ENCODE measurements around the gene ELP6.
A peak's percentile ranks its signal among the peaks of the same experiment; 100 is the strongest.

Gene ELP6
- total RNA-seq: 11.4 to 31.8 (median 24.9) reads per million in 9 experiments

DNA sequence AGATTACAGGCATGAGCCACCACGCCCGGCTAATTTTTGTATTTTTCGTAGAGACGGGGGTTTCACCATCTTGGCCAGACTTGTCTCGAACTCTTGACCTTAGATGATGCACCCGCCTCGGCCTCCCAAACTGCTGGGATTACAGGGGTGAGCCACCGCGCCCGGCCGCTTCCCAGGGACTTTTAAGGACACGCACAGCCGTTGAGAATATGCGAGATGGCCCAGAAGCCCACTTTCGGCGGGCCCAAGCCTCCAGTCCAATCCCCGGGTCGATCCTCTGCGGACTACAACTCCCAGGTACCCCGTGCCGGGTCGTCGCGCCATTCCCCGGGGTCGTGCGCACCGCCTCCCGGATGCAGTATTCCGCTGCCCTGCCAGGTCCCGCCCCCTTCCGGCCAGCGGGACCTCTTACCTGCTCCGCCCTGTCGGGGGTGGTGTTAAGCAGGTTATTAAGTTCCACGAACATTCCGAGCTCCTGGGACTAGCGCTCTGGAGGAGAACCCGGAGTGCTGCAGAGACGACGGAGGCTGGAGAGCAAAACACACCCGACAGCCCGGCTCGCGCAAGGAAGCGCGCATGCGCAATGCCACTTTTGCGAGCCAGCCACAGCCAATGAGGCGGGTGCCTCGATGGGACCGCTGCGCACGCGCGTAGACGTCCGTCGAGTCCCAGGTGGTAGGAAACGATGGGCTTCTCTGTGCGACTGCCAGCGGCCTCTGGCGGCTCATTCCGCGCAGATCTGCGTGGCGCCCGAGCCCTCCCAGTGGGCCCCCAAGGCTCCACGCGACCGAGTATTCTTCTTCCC is at the start of gene ELP6:
Gene ELP6, minus strand, starts transcription at position 588 of the 805 bp plus-strand sequence. Its CDS starts 122 bp downstream, at position 466.
- H3K36me3 Mint-ChIP-seq (ENCODE audit: insufficient read depth): peaks cover 36% of the 10 kb centered on the region
- peaks cover 14% of the 10 kb centered on the region in 2 donors for H3K4me1 Mint-ChIP-seq (ENCODE audit: low read depth in 2 of 2)
- no peaks in the 10 kb centered on the region for H3K27me3 Mint-ChIP-seq
- H3K4me3 Mint-ChIP-seq: peak within 1 kb of the TSS; percentile 96 to 97
- DNase-seq: peak; percentile 95 to 96 (median 96)
- peak; percentile 93 for ATAC-seq (replicated peaks)
- peak within 1 kb of the TSS; percentile 95 to 99 for H3K27ac Mint-ChIP-seq
- H3K9me3 Mint-ChIP-seq: no peaks in the 10 kb centered on the region

DNA sequence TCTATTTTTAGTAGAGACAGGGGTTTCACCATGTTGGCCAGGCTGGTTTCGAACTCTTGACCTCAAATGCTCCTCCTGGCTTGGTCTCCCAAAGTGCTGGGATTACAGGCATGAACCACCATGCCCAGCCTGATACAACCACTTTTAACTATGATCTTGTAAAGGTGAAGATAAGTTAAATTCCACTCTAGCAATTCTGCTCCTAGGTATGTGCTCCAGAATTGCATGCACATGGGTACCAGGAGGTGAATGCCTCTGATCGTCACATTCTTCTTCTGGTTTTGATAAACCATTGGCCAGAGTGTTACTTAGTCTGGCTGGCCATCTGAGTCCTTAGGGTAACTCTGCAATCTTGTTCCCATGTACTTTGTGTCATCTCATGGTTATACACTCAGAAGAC is 42.8 kb upstream of the ELP6 start:
- Mint-ChIP-seq H3K4me1 (ENCODE audit: low read depth in 2 of 2) (no peaks in the 10 kb centered on the region), H3K36me3 (ENCODE audit: insufficient read depth) (no peaks in the 10 kb centered on the region), H3K27ac (no peak overlapping the region), H3K9me3 (no peaks in the 10 kb centered on the region), H3K4me3 (no peak overlapping the region), H3K27me3 (peaks cover 22 to 48% of the 10 kb centered on the region in 2 donors)
- DNase-seq (no peak), ATAC-seq (replicated peaks) (no peak)

GRCh38 chr3:47554335-47554734 is 40.8 kb upstream of the ELP6 start:
- H3K9me3 Mint-ChIP-seq: no peaks in the 10 kb centered on the region
- H3K27me3 Mint-ChIP-seq: peaks cover 37 to 53% of the 10 kb centered on the region in 2 donors
- no peaks in the 10 kb centered on the region for H3K4me1 Mint-ChIP-seq (ENCODE audit: low read depth in 2 of 2)
- H3K4me3 Mint-ChIP-seq: no peak overlapping the region
- no peak overlapping the region for H3K27ac Mint-ChIP-seq
- DNase-seq (no peak), ATAC-seq (replicated peaks) (no peak)
- no peaks in the 10 kb centered on the region for H3K36me3 Mint-ChIP-seq (ENCODE audit: insufficient read depth)

GRCh38 chr3:47553407-47553806 is 39.9 kb upstream of the ELP6 start:
- Mint-ChIP-seq H3K4me1 (ENCODE audit: low read depth in 2 of 2) (no peaks in the 10 kb centered on the region), H3K36me3 (ENCODE audit: insufficient read depth) (no peaks in the 10 kb centered on the region), H3K4me3 (no peak overlapping the region), H3K27ac (no peak overlapping the region), H3K9me3 (no peaks in the 10 kb centered on the region), H3K27me3 (peaks cover 37 to 53% of the 10 kb centered on the region in 2 donors)
- ATAC-seq (replicated peaks): no peak
- DNase-seq: no peak

- Mint-ChIP-seq H3K9me3 (no peaks in the 10 kb centered on the region), H3K4me3 (no peak overlapping the region), H3K27me3 (peaks cover 6 to 28% of the 10 kb centered on the region in 2 donors), H3K36me3 (ENCODE audit: insufficient read depth) (no peaks in the 10 kb centered on the region), H3K27ac (no peak overlapping the region), H3K4me1 (ENCODE audit: low read depth in 2 of 2) (no peaks in the 10 kb centered on the region)
- ATAC-seq (replicated peaks) (no peak), DNase-seq (no peak)
Measured at GRCh38 chr3:47542471-47543173, 29.1 kb upstream of the ELP6 start.

DNA sequence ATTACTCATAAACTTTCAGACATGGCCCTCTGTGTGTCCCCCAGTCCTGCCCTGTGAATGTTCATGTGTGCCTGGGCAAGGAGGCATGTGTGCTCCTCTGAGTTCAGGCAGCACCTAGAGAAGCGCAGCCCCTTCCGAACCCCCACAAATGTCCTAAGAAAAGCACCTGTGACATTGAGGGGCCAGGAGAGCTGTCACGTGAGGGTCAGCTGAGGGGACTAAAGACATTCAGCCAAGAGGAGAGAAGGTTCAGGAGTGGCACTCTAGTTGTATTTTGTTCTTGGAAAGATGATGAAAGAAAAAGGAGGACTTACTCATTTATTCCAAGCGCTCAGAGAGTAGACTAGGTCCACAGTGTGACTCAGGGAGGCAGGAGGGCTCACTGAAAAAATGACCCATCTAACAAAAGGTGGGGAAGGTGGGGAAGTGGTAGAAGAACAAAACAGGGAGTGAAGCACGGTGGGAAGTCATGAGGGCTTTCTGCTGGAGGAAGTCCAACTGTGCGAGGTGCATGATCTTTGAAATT is 28.1 kb upstream of the ELP6 start:
- DNase-seq (no peak), ATAC-seq (replicated peaks) (no peak)
- Mint-ChIP-seq H3K4me3 (no peak overlapping the region), H3K4me1 (ENCODE audit: low read depth in 2 of 2) (no peaks in the 10 kb centered on the region), H3K27me3 (peaks cover 13 to 38% of the 10 kb centered on the region in 2 donors), H3K27ac (no peak overlapping the region), H3K9me3 (no peaks in the 10 kb centered on the region), H3K36me3 (ENCODE audit: insufficient read depth) (no peaks in the 10 kb centered on the region)

DNA sequence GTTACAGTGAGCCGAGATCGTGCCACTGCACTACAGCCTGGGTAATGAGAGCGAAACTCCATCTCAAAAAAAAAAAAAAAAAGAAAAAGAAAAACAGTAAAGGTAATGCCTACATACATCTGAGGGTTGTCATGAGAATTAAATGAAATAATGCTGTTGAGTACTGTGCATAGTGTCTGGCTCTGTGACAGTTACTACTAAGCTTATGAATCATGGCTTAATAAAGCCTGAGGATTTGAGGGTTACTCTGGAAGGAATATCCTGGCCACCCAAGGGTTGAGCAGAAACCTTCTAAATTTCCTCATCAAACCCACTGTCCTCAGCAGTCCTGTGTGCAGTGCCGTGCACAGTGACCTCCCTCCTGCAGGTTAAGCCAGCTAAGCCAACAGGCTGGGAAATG is 26.8 kb upstream of the ELP6 start:
- H3K4me3 Mint-ChIP-seq: no peak overlapping the region
- ATAC-seq (replicated peaks): no peak
- DNase-seq: no peak
- no peak overlapping the region for H3K27ac Mint-ChIP-seq
- H3K36me3 Mint-ChIP-seq (ENCODE audit: insufficient read depth): no peaks in the 10 kb centered on the region
- no peaks in the 10 kb centered on the region for H3K4me1 Mint-ChIP-seq (ENCODE audit: low read depth in 2 of 2)
- H3K27me3 Mint-ChIP-seq: peaks cover 19 to 47% of the 10 kb centered on the region in 2 donors
- no peaks in the 10 kb centered on the region for H3K9me3 Mint-ChIP-seq

GRCh38 chr3:47536967-47537366 is 23.5 kb upstream of the ELP6 start:
- no peaks in the 10 kb centered on the region for H3K4me1 Mint-ChIP-seq (ENCODE audit: low read depth in 2 of 2)
- no peak overlapping the region for H3K27ac Mint-ChIP-seq
- DNase-seq: no peak
- ATAC-seq (replicated peaks): no peak
- peaks cover 32 to 51% of the 10 kb centered on the region in 2 donors for H3K27me3 Mint-ChIP-seq
- H3K4me3 Mint-ChIP-seq: no peak overlapping the region
- no peaks in the 10 kb centered on the region for H3K36me3 Mint-ChIP-seq (ENCODE audit: insufficient read depth)
- no peaks in the 10 kb centered on the region for H3K9me3 Mint-ChIP-seq

DNA sequence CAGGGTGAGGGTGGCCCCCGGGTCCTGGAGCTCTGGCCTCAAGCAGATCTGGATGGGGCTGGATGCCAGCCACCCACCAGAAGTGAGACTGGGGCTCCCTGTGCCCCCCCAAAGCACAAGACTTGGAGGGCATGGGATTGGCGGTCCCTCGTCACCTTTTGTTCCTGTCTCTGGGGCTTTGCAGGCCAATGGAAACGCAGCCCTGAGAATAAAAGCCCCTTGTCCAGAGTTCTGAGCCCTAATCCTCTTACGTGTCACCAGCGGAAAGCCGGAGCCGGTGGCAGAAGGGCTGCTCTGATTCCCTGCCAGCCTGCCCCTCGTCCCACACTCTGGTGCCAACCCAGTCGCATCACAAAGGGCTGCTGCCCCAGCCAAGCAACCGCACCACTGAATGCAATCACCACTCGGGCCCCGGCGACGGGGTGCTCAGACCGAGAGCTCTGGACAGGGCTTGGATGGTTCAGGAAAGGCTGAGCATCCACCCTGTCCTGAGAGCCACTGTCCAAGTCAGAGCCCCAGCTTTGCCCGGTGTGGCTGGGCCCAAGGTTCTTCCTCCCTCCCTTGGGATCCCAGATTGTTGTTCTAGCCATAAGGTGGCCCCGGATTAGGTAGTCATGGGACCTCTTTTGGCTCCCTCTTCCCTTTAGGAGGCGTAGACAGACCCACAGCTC is 22.8 kb upstream of the ELP6 start:
- peaks cover 32 to 51% of the 10 kb centered on the region in 2 donors for H3K27me3 Mint-ChIP-seq
- no peaks in the 10 kb centered on the region for H3K36me3 Mint-ChIP-seq (ENCODE audit: insufficient read depth)
- H3K9me3 Mint-ChIP-seq: no peaks in the 10 kb centered on the region
- no peak overlapping the region for H3K27ac Mint-ChIP-seq
- ATAC-seq (replicated peaks): no peak
- DNase-seq: no peak
- no peak overlapping the region for H3K4me3 Mint-ChIP-seq
- no peaks in the 10 kb centered on the region for H3K4me1 Mint-ChIP-seq (ENCODE audit: low read depth in 2 of 2)

DNA sequence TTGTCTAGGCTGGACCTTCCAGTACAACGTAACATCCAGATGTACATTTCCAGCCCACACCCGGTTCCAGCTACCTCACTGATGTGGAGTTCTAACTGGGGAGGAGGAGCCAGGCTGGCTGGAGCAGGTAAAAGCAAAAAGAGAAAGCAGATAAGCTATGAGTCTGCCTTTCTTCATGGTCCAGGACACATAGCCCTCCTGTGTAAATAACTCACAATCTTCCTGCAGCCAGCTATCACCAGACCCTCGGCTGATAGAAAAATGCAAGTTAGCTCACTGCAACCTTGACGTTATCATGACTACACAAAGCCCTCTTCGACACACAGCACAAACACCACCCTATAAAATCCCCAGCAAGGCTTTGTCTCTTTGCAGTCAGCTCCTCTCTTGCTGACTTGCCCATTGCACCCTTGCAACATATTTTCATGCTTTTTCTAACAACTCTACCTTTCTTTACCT is 20.5 kb upstream of the ELP6 start:
- no peak for DNase-seq
- ATAC-seq (replicated peaks): no peak
- no peak overlapping the region for H3K27ac Mint-ChIP-seq

GRCh38 chr3:47533481-47533880 is 20.0 kb upstream of the ELP6 start:
- DNase-seq (no peak), ATAC-seq (replicated peaks) (no peak)
- H3K4me3 Mint-ChIP-seq: no peak overlapping the region
- no peak overlapping the region for H3K27ac Mint-ChIP-seq
- H3K9me3 Mint-ChIP-seq: no peaks in the 10 kb centered on the region
- H3K36me3 Mint-ChIP-seq (ENCODE audit: insufficient read depth): peaks cover 3% of the 10 kb centered on the region
- H3K27me3 Mint-ChIP-seq: peaks cover 26 to 42% of the 10 kb centered on the region in 2 donors
- H3K4me1 Mint-ChIP-seq (ENCODE audit: low read depth in 2 of 2): no peaks in the 10 kb centered on the region

More for the DNA sequence above, 20.5 kb upstream of the ELP6 start:
- Mint-ChIP-seq H3K36me3 (ENCODE audit: insufficient read depth) (peaks cover 3% of the 10 kb centered on the region), H3K4me3 (no peak overlapping the region), H3K27me3 (peaks cover 32 to 48% of the 10 kb centered on the region in 2 donors), H3K4me1 (ENCODE audit: low read depth in 2 of 2) (no peaks in the 10 kb centered on the region), H3K9me3 (no peaks in the 10 kb centered on the region)

DNA sequence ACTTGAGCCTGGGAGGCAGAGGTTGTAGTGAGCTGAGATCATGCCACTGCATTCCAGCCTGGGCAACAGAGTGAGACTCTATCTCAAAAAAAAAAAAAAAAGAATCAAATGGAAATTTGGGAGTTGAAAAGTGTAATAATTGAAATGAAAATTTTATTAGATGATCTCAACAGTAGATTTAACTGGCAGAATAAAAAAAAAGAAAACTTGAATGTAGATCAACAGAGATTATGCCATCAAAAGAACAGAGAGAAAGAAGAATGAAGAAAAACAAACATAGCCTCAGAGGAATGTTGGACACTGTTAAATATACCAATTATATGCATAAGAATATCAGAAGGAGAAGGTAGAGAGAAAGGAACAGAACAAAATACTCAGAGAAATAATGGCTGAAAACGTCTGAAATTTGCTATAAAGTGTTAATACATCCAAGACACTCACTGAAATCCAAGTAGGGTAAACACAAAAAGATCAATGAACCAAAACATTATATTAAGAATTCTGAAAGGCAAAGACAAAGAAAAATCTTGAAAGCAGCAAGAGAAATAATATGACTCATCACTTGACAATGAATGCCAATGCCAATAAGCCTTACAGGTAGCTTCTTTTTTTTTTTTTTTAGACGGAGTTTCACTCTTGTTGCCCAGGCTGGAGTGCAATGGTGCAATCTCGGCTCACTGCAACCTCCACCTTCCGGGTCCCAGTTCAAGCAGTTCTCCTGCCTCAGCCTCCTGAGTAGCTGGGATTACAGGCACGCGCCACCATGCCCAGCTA is 14.6 kb upstream of the ELP6 start:
- H3K4me3 Mint-ChIP-seq: no peak overlapping the region
- H3K36me3 Mint-ChIP-seq (ENCODE audit: insufficient read depth): peaks cover 5% of the 10 kb centered on the region
- ATAC-seq (replicated peaks): no peak
- DNase-seq: no peak
- H3K27me3 Mint-ChIP-seq: no peaks in the 10 kb centered on the region
- no peak overlapping the region for H3K27ac Mint-ChIP-seq
- H3K9me3 Mint-ChIP-seq: no peaks in the 10 kb centered on the region
- H3K4me1 Mint-ChIP-seq (ENCODE audit: low read depth in 2 of 2): no peaks in the 10 kb centered on the region

GRCh38 chr3:47525617-47526016 is 12.1 kb upstream of the ELP6 start:
- ATAC-seq (replicated peaks) (no peak), DNase-seq (no peak)
- H3K4me3 Mint-ChIP-seq: no peak overlapping the region
- peaks cover 4% of the 10 kb centered on the region for H3K36me3 Mint-ChIP-seq (ENCODE audit: insufficient read depth)
- peaks cover 0 to 2% of the 10 kb centered on the region in 2 donors for H3K4me1 Mint-ChIP-seq (ENCODE audit: low read depth in 2 of 2)
- peaks cover 0 to 19% of the 10 kb centered on the region in 2 donors for H3K27me3 Mint-ChIP-seq
- no peaks in the 10 kb centered on the region for H3K9me3 Mint-ChIP-seq
- no peak overlapping the region for H3K27ac Mint-ChIP-seq
